ENCODE measurements around the gene CIPC.

CIPC gene

DNA sequence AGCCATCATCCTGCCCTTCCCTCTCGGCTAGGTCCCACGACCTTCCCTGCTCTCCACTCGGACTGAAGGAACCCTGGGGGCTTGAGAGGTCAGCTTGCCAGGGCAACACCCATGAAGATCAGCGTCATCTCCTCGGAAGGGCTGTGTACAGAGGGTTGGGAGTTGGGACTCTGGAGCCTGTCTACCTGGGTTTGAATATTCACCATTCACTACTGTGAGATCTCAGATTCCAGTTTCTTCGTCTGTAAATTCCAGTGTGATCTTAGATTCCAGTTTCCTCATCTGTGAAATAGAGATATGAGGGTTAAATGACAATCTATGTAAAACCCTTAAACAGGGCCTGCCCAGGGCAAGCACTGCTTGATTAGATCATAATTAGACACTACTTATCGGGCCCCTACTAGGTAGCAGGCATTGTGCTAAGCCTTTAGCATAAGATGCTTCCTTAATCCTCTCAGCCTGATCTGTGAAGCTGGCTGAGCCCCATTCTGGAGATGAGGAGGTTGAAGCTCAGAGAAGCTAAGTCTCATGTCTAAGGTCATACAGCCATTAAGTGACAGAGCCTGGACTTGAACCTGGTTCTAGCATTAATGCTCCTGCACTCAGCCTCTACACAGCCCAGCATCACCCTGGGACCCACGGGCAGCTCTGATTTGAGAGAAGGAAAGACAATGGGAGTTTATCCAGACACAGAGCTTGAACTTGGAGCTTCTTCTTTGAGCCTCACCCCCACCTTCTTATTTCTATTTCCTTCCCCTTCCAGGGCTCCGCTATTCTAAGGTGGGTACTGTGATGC, 44.1 kb downstream of the CIPC start:
- no peak for DNase-seq
- H2AK5ac ChIP-seq (ENCODE audit: low read length, severe bottlenecking), result no peak overlapping the region
- WGBS, result 14% methylated on average over 6 of the region's 9 CpGs

DNA sequence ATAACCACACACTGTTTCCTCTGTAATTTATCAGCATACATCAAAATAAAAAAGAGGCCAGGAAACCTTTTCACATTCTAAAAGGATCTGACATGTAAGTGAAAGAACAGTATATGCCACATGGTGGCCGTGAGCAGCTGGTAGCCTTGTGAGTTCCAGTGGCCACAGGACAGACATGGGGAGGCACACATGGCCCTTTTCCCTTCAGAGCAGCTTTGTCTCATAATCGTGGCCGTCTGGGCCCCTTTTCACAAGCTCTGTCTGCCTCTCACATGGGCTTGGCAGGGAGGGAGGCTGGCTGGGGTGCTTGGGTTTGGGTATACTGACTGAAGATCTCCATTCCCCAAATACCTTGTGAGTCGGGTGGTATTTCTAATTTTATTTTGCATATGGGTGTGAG, 45.0 kb downstream of the CIPC start:
- Histone ChIP-seq H3K18ac (ENCODE audit: low read depth in 1 of 2, low read length in 2 of 2) (no peak overlapping the region), H3K9ac (ENCODE audit: low read length) (no peak overlapping the region), H2AFZ (ENCODE audit: low read depth, low read length) (no peak overlapping the region), H4K91ac (ENCODE audit: low read length) (no peak overlapping the region), H3K4ac (ENCODE audit: low read depth in 1 of 2, low read length in 2 of 2) (no peak overlapping the region), H3K36me3 (ENCODE audit: control insufficient read depth in 1 of 2, insufficient read depth in 2 of 2, low read depth in 1 of 2, low read length in 2 of 2) (no peaks in the 10 kb centered on the region), H2BK15ac (ENCODE audit: low read depth, poor library complexity, severe bottlenecking) (no peak overlapping the region), H3K14ac (ENCODE audit: low read length in 2 of 2) (no peak overlapping the region), H3K4me2 (ENCODE audit: low read length, poor library complexity, severe bottlenecking) (no peak overlapping the region), H3K4me1 (ENCODE audit: control insufficient read depth, insufficient read depth, low read depth, low read length) (peaks cover 23% of the 10 kb centered on the region), H3K27me3 (ENCODE audit: control insufficient read depth in 1 of 2, insufficient read depth in 1 of 2, low read length in 2 of 2) (peaks cover 86 to 91% of the 10 kb centered on the region in 2 experiments), H3K4me3 (ENCODE audit: insufficient read depth in 1 of 2, low read depth in 1 of 2, low read length in 2 of 2) (no peak overlapping the region), H2BK5ac (ENCODE audit: low read depth, low read length, poor library complexity, severe bottlenecking) (no peak overlapping the region), H3K27ac (ENCODE audit: low read length, poor library complexity, severe bottlenecking) (no peak overlapping the region), H2BK12ac (ENCODE audit: low read length in 2 of 2) (no peak overlapping the region), H3K79me1 (replicated peaks; ENCODE audit: low read length, poor library complexity, severe bottlenecking) (no peaks in the 10 kb centered on the region), H2AK5ac (ENCODE audit: low read length, severe bottlenecking) (no peak overlapping the region), H3K9me3 (ENCODE audit: control insufficient read depth, low read length) (no peaks in the 10 kb centered on the region), H4K8ac (ENCODE audit: low read length) (no peak overlapping the region), H3K23ac (ENCODE audit: low read length in 2 of 2) (no peak overlapping the region), H2BK120ac (ENCODE audit: low read depth, low read length) (no peak overlapping the region)
- no peak for DNase-seq
- WGBS, result 11% methylated on average over 4 of the region's 4 CpGs

More for the DNA sequence above, 44.1 kb downstream of the CIPC start:
- no peak overlapping the region for H4K8ac ChIP-seq (ENCODE audit: low read length)
- no peak overlapping the region for H2AFZ ChIP-seq (ENCODE audit: low read depth, low read length)
- no peak overlapping the region for H2BK5ac ChIP-seq (ENCODE audit: low read depth, low read length, poor library complexity, severe bottlenecking)
- H3K36me3 ChIP-seq (ENCODE audit: control insufficient read depth in 1 of 2, insufficient read depth in 2 of 2, low read depth in 1 of 2, low read length in 2 of 2), result no peaks in the 10 kb centered on the region
- H2BK120ac ChIP-seq (ENCODE audit: low read depth, low read length), result no peak overlapping the region
- H3K18ac ChIP-seq (ENCODE audit: low read depth in 1 of 2, low read length in 2 of 2), result no peak overlapping the region
- peaks cover 93 to 95% of the 10 kb centered on the region in 2 experiments for H3K27me3 ChIP-seq (ENCODE audit: control insufficient read depth in 1 of 2, insufficient read depth in 1 of 2, low read length in 2 of 2)
- H4K91ac ChIP-seq (ENCODE audit: low read length), result no peak overlapping the region
- H3K4me3 ChIP-seq (ENCODE audit: insufficient read depth in 1 of 2, low read depth in 1 of 2, low read length in 2 of 2), result no peak overlapping the region
- no peak overlapping the region for H2BK15ac ChIP-seq (ENCODE audit: low read depth, poor library complexity, severe bottlenecking)
- no peaks in the 10 kb centered on the region for H3K79me1 ChIP-seq (replicated peaks; ENCODE audit: low read length, poor library complexity, severe bottlenecking)
- no peak overlapping the region for H2BK12ac ChIP-seq (ENCODE audit: low read length in 2 of 2)
- H3K4me1 ChIP-seq (ENCODE audit: control insufficient read depth, insufficient read depth, low read depth, low read length), result peaks cover 23% of the 10 kb centered on the region
- H3K27ac ChIP-seq (ENCODE audit: low read length, poor library complexity, severe bottlenecking), result no peak overlapping the region
- H3K9me3 ChIP-seq (ENCODE audit: control insufficient read depth, low read length), result no peaks in the 10 kb centered on the region
- H3K14ac ChIP-seq (ENCODE audit: low read length in 2 of 2), result no peak overlapping the region
- H3K23ac ChIP-seq (ENCODE audit: low read length in 2 of 2), result peak overlapping the region in 1 of 2 experiments; percentile 19
- no peak overlapping the region for H3K4ac ChIP-seq (ENCODE audit: low read depth in 1 of 2, low read length in 2 of 2)
- H3K4me2 ChIP-seq (ENCODE audit: low read length, poor library complexity, severe bottlenecking), result no peak overlapping the region
- H3K9ac ChIP-seq (ENCODE audit: low read length), result no peak overlapping the region

DNA sequence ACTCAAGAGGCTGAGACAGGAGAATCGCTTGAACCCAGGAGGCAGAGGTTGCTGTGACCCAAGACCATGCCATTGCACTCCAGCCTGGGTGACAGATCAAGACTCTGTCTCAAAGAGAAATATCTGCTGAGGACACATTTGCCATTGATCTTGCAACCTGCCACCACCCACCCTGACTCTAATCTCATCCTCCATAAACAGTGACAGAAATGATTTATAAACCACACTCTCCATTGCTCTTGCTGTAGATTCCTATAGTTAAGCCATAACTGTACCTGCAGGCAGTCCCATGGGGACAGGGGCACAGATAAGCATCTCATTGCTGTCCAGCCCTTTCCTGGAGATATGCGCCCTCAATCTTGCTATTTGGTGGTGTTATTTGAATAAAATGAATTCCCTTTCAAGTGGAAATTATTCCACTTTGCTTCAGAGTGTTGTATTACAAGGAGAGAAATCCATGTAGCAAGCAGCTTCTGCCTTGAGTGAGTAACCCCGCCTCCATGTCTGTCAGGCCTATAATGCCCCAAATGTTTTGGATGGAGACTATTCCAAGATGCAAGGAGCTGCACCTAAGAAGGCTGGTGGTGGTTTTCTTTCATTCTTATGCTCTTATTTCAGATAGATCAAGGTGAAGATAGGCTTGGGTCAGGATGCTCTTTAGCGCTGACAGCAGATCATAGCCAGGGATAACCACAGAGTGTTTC, 46.5 kb downstream of the CIPC start:
- Histone ChIP-seq H2AFZ (ENCODE audit: low read depth, low read length) (no peak overlapping the region), H3K9me3 (ENCODE audit: control insufficient read depth, low read length) (no peaks in the 10 kb centered on the region), H2BK120ac (ENCODE audit: low read depth, low read length) (no peak overlapping the region), H4K8ac (ENCODE audit: low read length) (no peak overlapping the region), H2BK15ac (ENCODE audit: low read depth, poor library complexity, severe bottlenecking) (no peak overlapping the region), H3K23ac (ENCODE audit: low read length in 2 of 2) (no peak overlapping the region), H3K18ac (ENCODE audit: low read depth in 1 of 2, low read length in 2 of 2) (no peak overlapping the region), H2AK5ac (ENCODE audit: low read length, severe bottlenecking) (no peak overlapping the region), H3K36me3 (ENCODE audit: control insufficient read depth in 1 of 2, insufficient read depth in 2 of 2, low read depth in 1 of 2, low read length in 2 of 2) (no peaks in the 10 kb centered on the region), H3K27ac (ENCODE audit: low read length, poor library complexity, severe bottlenecking) (no peak overlapping the region), H3K4me1 (ENCODE audit: control insufficient read depth, insufficient read depth, low read depth, low read length) (peaks cover 20% of the 10 kb centered on the region), H3K4me3 (ENCODE audit: insufficient read depth in 1 of 2, low read depth in 1 of 2, low read length in 2 of 2) (no peak overlapping the region), H2BK12ac (ENCODE audit: low read length in 2 of 2) (no peak overlapping the region), H4K91ac (ENCODE audit: low read length) (no peak overlapping the region), H3K9ac (ENCODE audit: low read length) (no peak overlapping the region), H3K27me3 (ENCODE audit: control insufficient read depth in 1 of 2, insufficient read depth in 1 of 2, low read length in 2 of 2) (peaks cover 71 to 79% of the 10 kb centered on the region in 2 experiments), H3K4ac (ENCODE audit: low read depth in 1 of 2, low read length in 2 of 2) (no peak overlapping the region), H3K4me2 (ENCODE audit: low read length, poor library complexity, severe bottlenecking) (no peak overlapping the region), H2BK5ac (ENCODE audit: low read depth, low read length, poor library complexity, severe bottlenecking) (no peak overlapping the region), H3K14ac (ENCODE audit: low read length in 2 of 2) (no peak overlapping the region), H3K79me1 (replicated peaks; ENCODE audit: low read length, poor library complexity, severe bottlenecking) (no peaks in the 10 kb centered on the region)
- DNase-seq, result no peak
- 88% methylated on average over 4 of the region's 4 CpGs for WGBS

DNA sequence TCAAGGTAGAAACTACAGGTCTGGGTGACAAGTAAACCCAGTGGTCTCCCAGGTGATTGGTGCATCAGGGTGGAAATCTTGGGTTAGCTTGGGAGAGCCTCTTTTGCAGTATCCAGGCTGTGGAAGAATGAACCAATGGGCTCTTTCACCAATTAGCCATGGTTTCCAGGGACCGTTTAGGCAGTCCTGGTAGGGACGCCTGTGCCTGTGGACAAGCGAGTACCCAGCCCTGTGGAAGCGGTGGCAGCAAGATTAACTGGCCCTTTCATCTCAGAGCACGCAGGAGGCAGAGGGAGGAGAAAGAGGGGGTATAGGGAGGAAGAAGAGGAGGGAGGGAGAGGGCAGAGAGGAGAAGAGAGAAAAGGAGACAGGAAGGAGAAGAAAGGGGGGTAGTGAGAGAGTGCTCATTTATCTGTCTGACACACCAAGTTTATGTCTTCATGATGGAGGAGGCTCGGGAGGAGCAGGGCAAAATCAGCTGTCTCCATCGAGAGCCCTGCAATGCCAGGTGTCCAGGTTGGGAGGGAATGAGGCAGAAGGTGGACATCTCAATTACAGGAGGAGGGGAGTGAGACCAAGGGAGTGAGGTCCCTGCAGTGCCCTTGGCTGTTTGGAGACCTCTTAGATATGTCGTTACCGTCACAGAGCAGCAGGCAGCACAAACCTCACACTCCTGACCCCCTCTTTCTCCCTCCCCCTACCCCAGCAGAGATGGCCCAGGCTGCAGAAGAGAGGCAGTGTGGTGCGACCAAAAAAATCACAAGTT, 48.1 kb downstream of the CIPC start:
- Histone ChIP-seq H3K4ac (ENCODE audit: low read depth in 1 of 2, low read length in 2 of 2) (no peak overlapping the region), H2BK15ac (ENCODE audit: low read depth, poor library complexity, severe bottlenecking) (no peak overlapping the region), H3K4me2 (ENCODE audit: low read length, poor library complexity, severe bottlenecking) (no peak overlapping the region), H3K4me3 (ENCODE audit: insufficient read depth in 1 of 2, low read depth in 1 of 2, low read length in 2 of 2) (no peak overlapping the region), H2BK12ac (ENCODE audit: low read length in 2 of 2) (no peak overlapping the region), H4K91ac (ENCODE audit: low read length) (no peak overlapping the region), H2AFZ (ENCODE audit: low read depth, low read length) (no peak overlapping the region), H3K23ac (ENCODE audit: low read length in 2 of 2) (no peak overlapping the region), H3K14ac (ENCODE audit: low read length in 2 of 2) (no peak overlapping the region), H3K9ac (ENCODE audit: low read length) (no peak overlapping the region), H3K4me1 (ENCODE audit: control insufficient read depth, insufficient read depth, low read depth, low read length) (peaks cover 8% of the 10 kb centered on the region), H2AK5ac (ENCODE audit: low read length, severe bottlenecking) (no peak overlapping the region), H3K27ac (ENCODE audit: low read length, poor library complexity, severe bottlenecking) (no peak overlapping the region), H2BK5ac (ENCODE audit: low read depth, low read length, poor library complexity, severe bottlenecking) (no peak overlapping the region), H2BK120ac (ENCODE audit: low read depth, low read length) (no peak overlapping the region), H4K8ac (ENCODE audit: low read length) (no peak overlapping the region), H3K27me3 (ENCODE audit: control insufficient read depth in 1 of 2, insufficient read depth in 1 of 2, low read length in 2 of 2) (peaks cover 57 to 68% of the 10 kb centered on the region in 2 experiments), H3K9me3 (ENCODE audit: control insufficient read depth, low read length) (no peaks in the 10 kb centered on the region), H3K36me3 (ENCODE audit: control insufficient read depth in 1 of 2, insufficient read depth in 2 of 2, low read depth in 1 of 2, low read length in 2 of 2) (no peaks in the 10 kb centered on the region), H3K79me1 (replicated peaks; ENCODE audit: low read length, poor library complexity, severe bottlenecking) (no peaks in the 10 kb centered on the region), H3K18ac (ENCODE audit: low read depth in 1 of 2, low read length in 2 of 2) (no peak overlapping the region)
- 44% methylated on average over 10 of the region's 10 CpGs for WGBS
- DNase-seq, result no peak
